Ectodermal cell (in vitro differentiated cells): ENCODE measurements around the gene KRT36.

Source experiments
- H3K27ac ChIP-seq: 2 replicates; pipeline ENCODE4 v1.7.0; 2013; ENCODE audit warnings: mild to moderate bottlenecking, low read depth, low read length; ENCODE audit not compliant: insufficient read depth, poor library complexity, severe bottlenecking
- H3K27me3 ChIP-seq: 2 replicates; pipeline ENCODE4 v1.7.0; 2013; ENCODE audit warnings: mild to moderate bottlenecking, low read length; ENCODE audit not compliant: insufficient read depth, control insufficient read depth, poor library complexity, severe bottlenecking
- H3K36me3 ChIP-seq: one replicate; pipeline ENCODE4 v1.7.0; 2013; ENCODE audit warnings: low read length; ENCODE audit not compliant: control insufficient read depth, insufficient read depth
- H3K4me1 ChIP-seq: one replicate; pipeline ENCODE4 v1.7.0; 2013; ENCODE audit warnings: low read length; ENCODE audit not compliant: control insufficient read depth, insufficient read depth
- H3K4me3 ChIP-seq: 2 replicates; pipeline ENCODE4 v1.7.0; 2013; ENCODE audit warnings: low read depth, low read length, control low read depth; ENCODE audit not compliant: insufficient read depth
- H3K9me3 ChIP-seq: 2 replicates; pipeline ENCODE4 v1.7.0; 2013; ENCODE audit warnings: mild to moderate bottlenecking, low read length, moderate library complexity; ENCODE audit not compliant: control insufficient read depth
- WGBS, 2 experiments: methylation state at CpG; one replicate each; pipeline ENCODE4 v1.1.7; 2013; ENCODE audit warnings: missing lambda C conversion rate in 2 of 2; 5-methylcytosine and 5-hydroxymethylcytosine counted together

The KRT36 gene

DNA sequence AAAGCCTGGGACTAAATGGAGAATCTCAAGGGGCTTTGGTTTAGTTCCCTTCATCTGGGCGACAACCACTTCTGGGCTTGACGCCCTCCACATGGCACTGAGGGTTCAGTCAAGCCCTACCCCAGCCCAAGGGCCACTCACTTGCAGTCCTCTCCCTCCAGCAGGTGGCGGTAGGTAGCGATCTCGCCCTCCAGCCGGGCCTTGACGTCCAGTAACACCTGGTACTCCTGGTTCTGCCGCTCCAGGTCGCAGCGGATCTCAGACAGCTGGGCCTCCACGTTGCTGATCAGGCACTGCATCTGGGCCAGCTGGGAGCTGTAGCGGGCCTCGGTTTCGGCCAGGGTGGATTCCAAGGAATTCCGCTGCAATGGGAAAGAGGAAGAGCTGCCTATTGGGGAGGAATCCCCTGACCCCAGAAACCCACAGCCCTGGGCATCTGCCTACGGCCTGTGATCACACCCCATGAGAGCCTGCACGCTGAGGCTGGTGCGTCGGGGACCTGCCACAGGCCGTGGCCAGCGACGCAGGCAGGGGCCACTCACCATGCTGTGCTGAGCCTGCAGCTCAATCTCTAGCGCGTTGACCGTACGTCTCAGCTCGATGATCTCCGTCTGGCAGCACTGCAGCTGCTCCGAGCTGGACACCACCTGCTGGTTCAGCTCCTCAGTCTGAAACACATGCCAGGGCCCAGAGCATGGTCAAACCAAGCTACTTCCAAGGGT, 2.7 kb downstream of the KRT36 start:
- Histone ChIP-seq H3K27ac (no peak overlapping the region), H3K36me3 (no peaks in the 10 kb centered on the region), H3K9me3 (no peaks in the 10 kb centered on the region), H3K4me3 (no peak overlapping the region), H3K27me3 (no peaks in the 10 kb centered on the region), H3K4me1 (peaks cover 4% of the 10 kb centered on the region)
- WGBS, 2 experiments = 71% methylated on average over 29 of the region's 29 CpGs

DNA sequence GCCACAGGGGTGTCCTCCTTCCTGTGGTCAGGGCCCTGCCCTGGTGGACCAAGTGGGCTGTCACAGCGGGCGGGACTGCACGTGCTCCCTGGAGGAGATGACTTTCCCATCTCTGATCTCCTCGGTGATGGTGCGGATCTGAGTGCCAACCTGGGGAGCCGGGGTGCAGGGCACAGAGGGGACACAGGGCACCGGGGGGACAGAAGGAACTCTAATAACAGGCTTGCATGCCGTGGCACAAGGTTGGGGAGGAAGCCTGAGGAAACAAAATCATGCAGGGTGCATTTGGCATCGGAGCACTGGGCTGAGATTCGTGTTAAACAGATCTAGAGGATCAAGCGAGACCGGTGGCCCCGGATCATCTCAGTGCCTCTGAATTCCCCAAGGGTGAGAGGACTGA, 3.4 kb downstream of the KRT36 start:
- no peaks in the 10 kb centered on the region for H3K36me3 ChIP-seq
- H3K27ac ChIP-seq = no peak overlapping the region

DNA sequence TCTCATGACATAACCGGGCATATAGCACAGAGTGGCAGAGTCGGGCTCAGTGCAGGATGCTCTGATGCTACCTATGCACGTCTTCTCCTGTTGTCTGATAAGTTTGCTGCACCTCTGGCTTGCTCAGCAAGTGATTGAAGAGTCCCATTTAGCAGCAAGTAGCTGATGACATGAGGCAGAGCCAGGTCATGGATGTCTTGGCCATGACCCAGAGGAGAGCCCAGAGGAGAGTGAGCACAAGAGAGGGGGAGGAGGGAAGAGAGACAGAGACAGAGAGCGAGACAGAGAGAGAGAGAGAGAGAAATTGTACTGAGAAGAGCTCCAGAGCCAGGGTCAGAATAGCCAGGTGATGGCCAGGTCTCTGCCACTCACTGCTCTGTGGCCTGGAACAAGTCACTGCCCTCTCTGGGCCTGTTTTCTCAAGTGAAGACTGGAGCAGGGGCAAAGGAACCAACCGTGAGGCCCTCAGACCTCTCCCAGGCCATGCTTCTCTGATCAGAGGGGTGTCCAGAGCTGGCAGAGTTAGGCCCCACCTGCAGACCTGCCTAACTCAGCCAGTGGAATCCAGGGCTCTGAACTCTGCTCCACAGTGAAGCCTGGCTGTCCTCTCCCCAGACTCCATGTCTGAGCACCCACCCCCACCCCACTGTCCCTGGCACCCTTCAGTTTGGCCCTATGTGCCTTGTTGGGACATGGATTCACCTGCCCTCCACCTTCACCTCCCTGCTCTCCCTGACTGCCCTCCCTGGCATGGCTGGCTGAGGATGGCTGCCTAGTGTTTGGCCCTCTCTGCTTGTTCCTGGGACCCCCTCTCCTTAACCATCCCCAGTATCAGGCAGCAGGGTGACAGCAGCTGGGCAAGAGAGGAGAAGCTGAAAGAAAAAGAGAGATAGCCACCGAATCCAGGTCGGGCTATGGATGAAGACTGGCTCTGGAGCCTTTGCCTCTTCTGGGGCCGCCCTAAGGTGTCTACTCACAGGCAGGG, 4.5 kb downstream of the KRT36 start:
- Histone ChIP-seq H3K36me3 (no peaks in the 10 kb centered on the region), H3K4me3 (no peak overlapping the region), H3K27me3 (no peaks in the 10 kb centered on the region), H3K27ac (no peak overlapping the region), H3K4me1 (peaks cover 4% of the 10 kb centered on the region), H3K9me3 (no peaks in the 10 kb centered on the region)
- WGBS, 2 experiments = 92 to 94% methylated on average over 8 of the region's 8 CpGs

More for the DNA sequence above, 3.4 kb downstream of the KRT36 start:
- no peak overlapping the region for H3K4me3 ChIP-seq
- no peaks in the 10 kb centered on the region for H3K9me3 ChIP-seq
- no peaks in the 10 kb centered on the region for H3K27me3 ChIP-seq
- H3K4me1 ChIP-seq = peaks cover 4% of the 10 kb centered on the region
- 95% methylated on average over 13 of the region's 13 CpGs for WGBS, 2 experiments

DNA sequence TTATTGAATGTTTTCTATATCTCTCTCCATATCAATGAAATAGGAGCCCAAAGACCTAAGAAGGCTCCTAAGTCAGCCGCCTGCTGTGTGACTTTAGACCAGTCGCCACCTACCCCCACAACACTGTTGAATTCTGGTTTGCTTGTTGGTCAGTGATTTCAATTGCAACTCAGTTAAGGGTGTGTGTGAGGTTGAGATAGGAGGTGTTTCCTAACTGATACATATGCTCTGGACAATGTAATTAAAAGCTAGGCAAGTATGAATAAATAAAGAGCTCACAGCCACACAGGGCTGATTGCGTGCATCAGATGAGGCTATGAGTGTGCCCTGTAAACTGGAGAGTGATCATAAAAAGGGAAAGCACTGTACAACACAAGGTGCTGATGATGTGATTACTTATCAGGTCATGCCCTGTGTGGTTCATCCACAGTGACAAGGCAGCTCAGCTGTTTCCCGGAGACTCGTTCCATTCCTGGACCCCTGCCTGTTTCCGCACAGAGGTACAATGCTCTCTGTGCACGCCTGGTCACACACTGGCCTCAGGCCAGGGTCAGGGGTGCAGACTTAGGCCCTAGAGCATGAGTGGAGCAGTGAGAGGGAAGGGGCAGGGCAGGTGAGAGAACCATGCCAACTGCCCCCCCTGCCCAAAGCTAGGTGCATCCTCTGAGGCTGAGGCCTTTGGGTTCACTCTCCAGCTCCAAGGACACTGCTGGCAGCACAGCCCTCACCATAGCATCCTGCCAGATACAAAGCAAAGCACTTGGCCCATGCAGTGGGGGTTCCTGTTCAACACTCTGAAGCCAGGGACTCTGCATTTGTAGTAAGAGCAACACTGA, 5.5 kb downstream of the KRT36 start:
- H3K4me3 ChIP-seq = no peak overlapping the region
- 87 to 89% methylated on average over 6 to 7 of the region's 7 CpGs for WGBS, 2 experiments
- H3K27me3 ChIP-seq = no peaks in the 10 kb centered on the region
- H3K9me3 ChIP-seq = no peaks in the 10 kb centered on the region
- no peaks in the 10 kb centered on the region for H3K36me3 ChIP-seq
- peaks cover 4% of the 10 kb centered on the region for H3K4me1 ChIP-seq
- no peak overlapping the region for H3K27ac ChIP-seq

DNA sequence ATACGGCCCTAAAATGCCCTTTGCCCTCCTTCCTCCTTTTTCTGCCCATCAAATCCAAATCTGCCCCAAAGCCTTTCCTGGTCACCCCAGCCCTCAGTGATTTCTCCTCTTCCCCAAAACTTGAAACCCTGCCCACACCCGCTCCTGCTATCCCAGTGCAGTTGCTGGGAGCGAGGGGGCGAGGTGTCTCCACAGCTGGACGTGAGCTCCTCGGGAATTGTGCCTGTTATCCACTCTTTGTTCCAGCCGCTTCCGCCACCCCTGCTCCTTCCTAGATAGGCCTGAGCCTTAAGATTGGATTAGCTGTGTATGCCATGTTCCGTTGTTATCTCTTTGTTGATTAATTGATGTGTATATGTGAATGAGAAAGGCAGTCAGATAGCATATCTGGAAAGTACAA, 6.2 kb downstream of the KRT36 start:
- Histone ChIP-seq H3K27me3 (no peaks in the 10 kb centered on the region), H3K27ac (no peak overlapping the region), H3K4me1 (peaks cover 4% of the 10 kb centered on the region), H3K9me3 (no peaks in the 10 kb centered on the region), H3K4me3 (no peak overlapping the region), H3K36me3 (no peaks in the 10 kb centered on the region)
- WGBS, 2 experiments = 74 to 75% methylated on average over 8 to 9 of the region's 9 CpGs

DNA sequence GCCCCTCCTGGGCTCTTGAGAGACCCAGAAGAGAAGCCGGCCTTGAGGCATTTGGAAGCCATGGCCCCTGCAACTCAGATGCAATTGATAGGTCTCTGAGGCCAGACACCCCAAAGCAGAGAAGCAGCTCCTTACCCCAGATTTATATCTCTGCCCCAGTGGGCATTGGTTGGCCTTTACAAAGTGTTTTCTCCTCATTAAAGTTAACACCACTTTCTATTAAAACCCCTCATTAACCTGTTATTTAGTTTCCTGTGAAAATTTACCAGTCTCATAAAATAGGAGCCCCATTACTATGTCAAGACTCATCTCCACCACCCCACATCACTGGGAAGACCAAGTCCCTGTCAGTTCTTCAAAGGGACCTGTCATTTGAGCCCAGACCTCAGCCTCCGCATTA, 8.7 kb downstream of the KRT36 start, which contains the start of gene KRT35:
Gene KRT35 (minus strand): TSS at position 116 of the 400 bp plus-strand sequence. CDS start 54 bp downstream, at position 62.
- Histone ChIP-seq H3K27ac (no peak within 1 kb of the TSS), H3K27me3 (no peaks in the 10 kb centered on the region), H3K4me1 (peaks cover 4% of the 10 kb centered on the region), H3K9me3 (no peaks in the 10 kb centered on the region), H3K4me3 (no peak within 1 kb of the TSS), H3K36me3 (no peaks in the 10 kb centered on the region)
- WGBS, 2 experiments = 93 to 99% methylated on average over 2 of the region's 2 CpGs

DNA sequence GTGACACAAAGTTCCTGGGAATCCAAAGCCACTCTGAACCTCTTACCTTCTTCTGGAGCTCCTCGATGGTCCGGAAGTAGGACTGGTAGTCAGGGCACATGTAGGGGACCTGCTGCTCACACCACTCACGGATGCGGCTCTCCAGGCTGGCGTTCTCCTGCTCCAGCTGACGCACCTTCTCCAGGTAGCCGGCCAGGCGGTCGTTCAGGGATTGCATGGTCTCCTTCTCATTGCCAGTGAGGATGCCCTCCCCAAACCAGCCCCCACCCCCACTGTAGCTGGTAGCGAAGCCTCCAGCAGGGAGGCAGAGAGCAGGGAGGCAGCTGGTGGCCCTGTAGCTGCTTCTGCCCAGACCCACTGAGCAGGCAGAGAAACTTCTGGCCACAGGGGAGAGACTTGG, 9.1 kb downstream of the KRT36 start:
- Histone ChIP-seq H3K4me1 (peaks cover 4% of the 10 kb centered on the region), H3K36me3 (no peaks in the 10 kb centered on the region), H3K4me3 (no peak overlapping the region), H3K27me3 (no peaks in the 10 kb centered on the region), H3K9me3 (no peaks in the 10 kb centered on the region), H3K27ac (no peak overlapping the region)
- WGBS, 2 experiments = 94% methylated on average over 10 of the region's 10 CpGs

DNA sequence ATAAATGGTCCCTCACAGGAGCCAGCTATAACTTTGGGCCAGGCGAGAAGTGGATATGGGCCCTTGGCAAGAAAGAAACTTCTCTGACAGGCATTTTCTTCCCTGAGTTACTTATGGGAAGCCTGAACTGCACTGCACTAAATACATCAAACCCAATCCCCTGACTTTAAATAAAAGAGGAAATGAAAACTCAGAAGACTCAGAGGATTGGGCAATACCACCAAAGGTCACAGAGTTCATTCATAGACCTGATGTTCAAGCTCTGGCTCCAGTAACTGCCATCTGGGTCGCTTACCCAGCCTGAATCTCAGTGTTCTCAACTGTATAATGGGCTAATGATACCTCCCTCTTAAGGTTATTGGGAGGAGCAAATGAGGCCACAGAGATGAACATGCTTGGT, 9.6 kb downstream of the KRT36 start:
- Histone ChIP-seq H3K27me3 (no peaks in the 10 kb centered on the region), H3K9me3 (no peaks in the 10 kb centered on the region), H3K27ac (no peak overlapping the region), H3K36me3 (no peaks in the 10 kb centered on the region), H3K4me1 (peaks cover 4% of the 10 kb centered on the region), H3K4me3 (no peak overlapping the region)
- WGBS, 2 experiments = 65 to 76% methylated on average over 2 of the region's 2 CpGs

DNA sequence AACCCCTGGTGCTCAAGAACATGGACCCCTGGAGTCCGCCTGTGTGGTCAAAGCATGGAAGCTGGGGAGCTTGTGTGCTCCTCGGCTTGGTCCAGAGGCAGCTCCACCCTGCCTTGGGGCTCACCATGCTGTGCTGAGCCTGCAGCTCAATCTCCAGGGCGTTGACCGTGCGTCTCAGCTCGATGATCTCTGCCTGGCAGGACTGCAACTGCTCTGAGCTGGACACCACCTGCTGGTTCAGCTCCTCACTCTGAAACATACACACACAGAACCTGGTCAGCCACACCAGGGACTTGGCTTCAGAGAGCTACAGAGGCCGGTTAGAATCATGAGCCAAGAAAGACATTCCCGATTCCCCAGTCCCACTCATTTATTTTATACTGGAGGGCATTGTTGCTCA, 11.5 kb downstream of the KRT36 start:
- H3K36me3 ChIP-seq = no peaks in the 10 kb centered on the region
- WGBS, 2 experiments = 92 to 94% methylated on average over 8 of the region's 8 CpGs
- no peaks in the 10 kb centered on the region for H3K4me1 ChIP-seq
- H3K27me3 ChIP-seq = no peaks in the 10 kb centered on the region
- H3K27ac ChIP-seq = no peak overlapping the region
- no peaks in the 10 kb centered on the region for H3K9me3 ChIP-seq
- H3K4me3 ChIP-seq = no peak overlapping the region
